NT2/D1 (cell line): Measurements from ENCODE around the gene CDS1.

ENCODE experiments used
- SUZ12 ChIP-seq: IDR thresholded peaks from 2 replicates; pipeline ENCODE4 v1.6.1; 2011; ENCODE audit not compliant: insufficient read length, insufficient read depth; ENCODE audit errors: extremely low read depth
- YY1 ChIP-seq: IDR thresholded peaks from 2 replicates; pipeline ENCODE4 v1.6.1; 2011; ENCODE audit not compliant: insufficient read length, insufficient read depth

- no peak for TF ChIP-seq SUZ12
- no peak for TF ChIP-seq YY1
These were observed 17.0 kb upstream of the CDS1 start for GRCh38 chr4:84565951-84566350.
